ENCODE measurements around the gene KCNK7. TPM values are rescaled to one million over a fixed set of nuclear protein-coding genes. Genes with fewer than 3 reads are reported as not detected.

Gene KCNK7
- polyA plus RNA-seq, 3 donors, result 4.3 TPM; not detected in 2

DNA sequence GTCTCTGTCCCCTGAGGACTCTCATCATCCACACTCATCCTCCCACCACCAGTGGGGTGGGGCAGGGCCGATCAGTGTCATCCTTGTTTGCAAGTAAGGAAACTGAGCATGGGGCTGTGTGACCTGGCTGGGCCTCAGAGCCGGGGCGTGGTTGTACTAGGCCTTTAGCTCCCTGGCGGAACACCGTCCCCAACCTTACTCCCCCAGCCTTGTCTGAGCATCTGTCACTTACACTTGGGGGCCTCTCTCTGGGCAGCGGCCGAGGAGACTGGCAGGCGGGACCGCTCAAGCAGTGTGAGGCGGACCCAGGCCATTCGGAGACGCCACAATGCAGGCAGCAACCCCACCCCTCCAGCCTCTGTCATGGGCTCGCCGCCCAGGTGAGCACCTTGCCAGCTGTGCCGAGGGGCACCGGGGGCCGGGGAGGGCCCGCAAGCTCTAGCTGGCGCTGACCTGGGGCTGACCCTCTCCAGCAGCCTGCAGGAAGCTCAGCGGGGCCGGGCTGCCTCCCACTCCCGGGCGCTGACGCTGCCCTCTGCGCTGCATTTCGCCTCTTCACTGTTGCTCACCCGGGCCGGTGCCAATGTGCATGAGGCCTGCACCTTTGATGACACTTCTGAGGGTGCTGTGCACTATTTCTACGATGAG lies 23.8 kb upstream of the KCNK7 start:
- no peak overlapping the region for H3K4me3 Mint-ChIP-seq
- no peaks in the 10 kb centered on the region for H3K27me3 Mint-ChIP-seq (ENCODE audit: low read depth in 3 of 3)
- peaks cover 71 to 75% of the 10 kb centered on the region in 2 donors for H3K36me3 ChIP-seq (replicated peaks in 1 of 2; ENCODE audit: control insufficient read depth in 1 of 2, insufficient read depth in 2 of 2, low read length in 2 of 2)
- no peaks in the 10 kb centered on the region for H3K9me3 ChIP-seq (replicated peaks in 1 of 2; ENCODE audit: control insufficient read depth in 1 of 2, insufficient read depth in 1 of 2, low read length in 2 of 2)
- no peak overlapping the region for H3K4me3 ChIP-seq (replicated peaks in 1 of 3; ENCODE audit: low read depth in 2 of 3, low read length in 3 of 3)
- intact Hi-C loops (cut with micrococcal nuclease), result loop anchor here (5.0 to 10.0 kb wide), 2 partner anchors 33 to 75 kb away; no protein-coding TSS in a partner anchor
- no peaks in the 10 kb centered on the region for H3K27me3 ChIP-seq (ENCODE audit: control insufficient read depth in 2 of 2, insufficient read depth in 2 of 2, low read length in 2 of 2)
- H3K9ac ChIP-seq (ENCODE audit: insufficient read depth, low read length, poor library complexity, severe bottlenecking), result no peak overlapping the region
- TF ChIP-seq, protein P1, sequence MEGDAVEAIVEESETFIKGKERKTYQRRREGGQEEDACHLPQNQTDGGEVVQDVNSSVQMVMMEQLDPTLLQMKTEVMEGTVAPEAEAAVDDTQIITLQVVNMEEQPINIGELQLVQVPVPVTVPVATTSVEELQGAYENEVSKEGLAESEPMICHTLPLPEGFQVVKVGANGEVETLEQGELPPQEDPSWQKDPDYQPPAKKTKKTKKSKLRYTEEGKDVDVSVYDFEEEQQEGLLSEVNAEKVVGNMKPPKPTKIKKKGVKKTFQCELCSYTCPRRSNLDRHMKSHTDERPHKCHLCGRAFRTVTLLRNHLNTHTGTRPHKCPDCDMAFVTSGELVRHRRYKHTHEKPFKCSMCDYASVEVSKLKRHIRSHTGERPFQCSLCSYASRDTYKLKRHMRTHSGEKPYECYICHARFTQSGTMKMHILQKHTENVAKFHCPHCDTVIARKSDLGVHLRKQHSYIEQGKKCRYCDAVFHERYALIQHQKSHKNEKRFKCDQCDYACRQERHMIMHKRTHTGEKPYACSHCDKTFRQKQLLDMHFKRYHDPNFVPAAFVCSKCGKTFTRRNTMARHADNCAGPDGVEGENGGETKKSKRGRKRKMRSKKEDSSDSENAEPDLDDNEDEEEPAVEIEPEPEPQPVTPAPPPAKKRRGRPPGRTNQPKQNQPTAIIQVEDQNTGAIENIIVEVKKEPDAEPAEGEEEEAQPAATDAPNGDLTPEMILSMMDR (IDR thresholded peaks at IDR 0.05), result no peak
- H3K4me2 ChIP-seq (replicated peaks; ENCODE audit: extremely low read depth, low read length, poor library complexity, severe bottlenecking), result no peak overlapping the region
- H2AFZ ChIP-seq (ENCODE audit: insufficient read depth, low read depth, low read length, poor library complexity, severe bottlenecking), result no peak overlapping the region
- no peak for DNase-seq
- peaks cover 12 to 20% of the 10 kb centered on the region in 2 donors for H3K4me1 ChIP-seq (ENCODE audit: control insufficient read depth in 1 of 2, insufficient read depth in 2 of 2, low read length in 2 of 2)
- H3K79me2 ChIP-seq (ENCODE audit: insufficient read depth, low read length), result peaks cover 57% of the 10 kb centered on the region
- H3K27ac Mint-ChIP-seq, result no peak overlapping the region
- H4K20me1 ChIP-seq (ENCODE audit: insufficient read depth, low read length), result peaks cover 79% of the 10 kb centered on the region
- 97% methylated on average over 21 of the region's 29 CpGs for WGBS (ENCODE audit: insufficient coverage)
- peaks cover 50 to 82% of the 10 kb centered on the region in 2 donors for H3K36me3 Mint-ChIP-seq
- peaks cover 13% of the 10 kb centered on the region for H3K4me1 Mint-ChIP-seq
- H3K9me3 Mint-ChIP-seq, result peaks cover 0 to 1% (median 0%) of the 10 kb centered on the region in 7 donors
- no peak overlapping the region for H3K27ac ChIP-seq (ENCODE audit: low read depth in 1 of 2, low read length in 2 of 2)

DNA sequence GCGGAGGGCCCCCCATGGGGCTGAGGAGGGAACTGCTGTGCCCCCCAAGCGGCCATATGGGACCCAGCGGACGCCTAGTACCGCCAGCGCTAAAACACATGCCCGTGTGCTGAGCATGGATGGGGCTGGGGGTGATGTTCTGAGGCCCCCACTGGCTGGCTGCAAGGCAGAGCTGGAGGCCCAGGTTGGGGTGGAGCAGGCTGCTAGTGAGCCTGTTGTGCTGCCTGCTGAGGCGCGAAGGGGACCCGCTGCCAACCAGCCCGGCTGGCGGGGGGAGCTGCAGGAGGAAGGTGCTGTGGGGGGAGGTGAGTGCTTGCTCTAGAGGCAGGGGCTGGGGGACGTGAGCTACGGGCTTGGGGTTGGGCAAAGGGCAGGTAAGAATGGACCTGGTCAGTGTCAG lies 23.2 kb upstream of the KCNK7 start:
- Histone ChIP-seq H3K9me3 (replicated peaks in 1 of 2; ENCODE audit: control insufficient read depth in 1 of 2, insufficient read depth in 1 of 2, low read length in 2 of 2) (no peaks in the 10 kb centered on the region), H3K27ac (ENCODE audit: low read depth in 1 of 2, low read length in 2 of 2) (no peak overlapping the region), H4K20me1 (ENCODE audit: insufficient read depth, low read length) (peaks cover 77% of the 10 kb centered on the region), H3K36me3 (replicated peaks in 1 of 2; ENCODE audit: control insufficient read depth in 1 of 2, insufficient read depth in 2 of 2, low read length in 2 of 2) (peaks cover 65 to 68% of the 10 kb centered on the region in 2 donors), H3K27me3 (ENCODE audit: control insufficient read depth in 2 of 2, insufficient read depth in 2 of 2, low read length in 2 of 2) (no peaks in the 10 kb centered on the region), H3K4me1 (ENCODE audit: control insufficient read depth in 1 of 2, insufficient read depth in 2 of 2, low read length in 2 of 2) (peaks cover 12 to 22% of the 10 kb centered on the region in 2 donors), H3K9ac (ENCODE audit: insufficient read depth, low read length, poor library complexity, severe bottlenecking) (no peak overlapping the region), H2AFZ (ENCODE audit: insufficient read depth, low read depth, low read length, poor library complexity, severe bottlenecking) (no peak overlapping the region), H3K79me2 (ENCODE audit: insufficient read depth, low read length) (peaks cover 63% of the 10 kb centered on the region), H3K4me2 (replicated peaks; ENCODE audit: extremely low read depth, low read length, poor library complexity, severe bottlenecking) (no peak overlapping the region), H3K4me3 (replicated peaks in 1 of 3; ENCODE audit: low read depth in 2 of 3, low read length in 3 of 3) (no peak overlapping the region)
- peaks cover 0 to 1% (median 0%) of the 10 kb centered on the region in 7 donors for H3K9me3 Mint-ChIP-seq
- H3K27ac Mint-ChIP-seq, result no peak overlapping the region
- no peak for DNase-seq
- H3K4me1 Mint-ChIP-seq, result peaks cover 13% of the 10 kb centered on the region
- 96% methylated on average over 9 of the region's 14 CpGs for WGBS (ENCODE audit: insufficient coverage)
- no peaks in the 10 kb centered on the region for H3K27me3 Mint-ChIP-seq (ENCODE audit: low read depth in 3 of 3)
- intact Hi-C loops (cut with micrococcal nuclease), result loop anchor here (5.0 to 10.0 kb wide), 2 partner anchors 34 to 74 kb away; no protein-coding TSS in a partner anchor
- H3K4me3 Mint-ChIP-seq, result no peak overlapping the region
- peaks cover 45 to 75% of the 10 kb centered on the region in 2 donors for H3K36me3 Mint-ChIP-seq
- TF ChIP-seq, protein P1 (IDR thresholded peaks at IDR 0.05), result no peak
